ENCODE data around the gene TMEM132A. TPM values are rescaled to one million over a fixed set of nuclear protein-coding genes. Genes with fewer than 3 reads are reported as not detected.

The TMEM132A gene
- total RNA-seq, 1 experiment from 2014 or later = 95.5 TPM

DNA sequence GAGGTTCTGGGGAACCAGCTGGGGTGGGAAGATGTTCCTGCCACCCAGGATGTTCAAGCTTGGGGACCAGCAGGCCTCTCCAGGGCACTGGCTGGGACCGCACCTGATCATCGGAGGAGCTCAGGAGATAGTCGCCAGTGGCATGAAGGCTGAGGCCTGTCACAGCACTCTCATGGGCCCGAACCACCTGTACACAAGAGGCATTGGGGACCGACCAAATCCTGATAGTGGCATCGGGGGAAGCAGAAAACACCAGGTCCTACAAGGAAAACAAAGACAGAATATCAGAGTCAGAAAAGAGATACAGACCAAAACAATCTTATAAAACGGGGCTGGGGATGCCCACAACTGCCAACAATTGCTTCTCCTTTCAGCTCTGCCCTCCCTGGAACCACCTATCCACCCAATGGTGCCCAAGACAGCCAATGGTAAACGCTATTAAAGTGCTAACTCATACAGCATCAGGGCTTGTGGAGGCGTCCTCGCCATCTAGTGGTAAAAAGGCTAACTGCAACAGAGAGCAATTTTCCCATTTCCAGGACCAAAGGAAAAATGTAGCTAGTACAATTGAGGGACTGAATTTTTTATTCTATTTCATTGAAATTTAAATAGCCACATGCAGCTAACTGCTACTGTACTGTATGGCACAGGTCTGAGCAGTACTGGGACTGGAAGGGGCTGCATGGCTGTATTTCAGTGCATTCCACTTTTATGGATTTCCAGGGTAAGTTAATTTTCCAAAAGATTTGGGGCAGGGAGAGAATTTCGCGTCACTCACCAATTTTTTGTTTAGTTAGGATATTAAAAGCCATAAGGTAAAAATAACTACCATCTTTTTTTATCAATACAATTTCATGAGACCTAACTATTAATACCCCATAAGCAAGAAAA, 25.0 kb upstream of the TMEM132A start:
- H4K8ac ChIP-seq (replicated peaks; ENCODE audit: insufficient read length, low read depth, low read length) = no peak overlapping the region
- no peak overlapping the region for H4K5ac ChIP-seq (ENCODE audit: insufficient read length, low read depth, low read length)
- H3K27me3 ChIP-seq (ENCODE audit: insufficient read depth, low read length) = no peaks in the 10 kb centered on the region
- H3K4me2 ChIP-seq (ENCODE audit: insufficient read depth, insufficient read length, low read length) = no peak overlapping the region
- H3K4me1 Mint-ChIP-seq = peaks cover 0 to 4% of the 10 kb centered on the region in 2 experiments; a peak in 2 of 4 replicates
- peak; percentile 49 for DNase-seq
- H2AK5ac ChIP-seq (ENCODE audit: insufficient read length, low read length) = no peak overlapping the region
- H3K79me2 ChIP-seq (ENCODE audit: insufficient read depth, low read length) = peaks cover 5% of the 10 kb centered on the region; the same call in 1 of the 2 replicates
- no peak overlapping the region; a peak in 1 of 5 replicates for H3K4me3 Mint-ChIP-seq
- no CpG with 5 or more reads among the region's 12 CpGs for WGBS (ENCODE audit: extremely low coverage, insufficient read length, low lambda C conversion rate)
- H3K4me1 ChIP-seq (ENCODE audit: insufficient read depth, low read length) = no peaks in the 10 kb centered on the region
- H2BK20ac ChIP-seq (ENCODE audit: low read depth, low read length, poor library complexity, severe bottlenecking) = no peak overlapping the region
- H2BK5ac ChIP-seq (ENCODE audit: insufficient read length, low read length) = no peak overlapping the region
- peaks cover 2% of the 10 kb centered on the region for H4K20me1 ChIP-seq (ENCODE audit: control insufficient read depth, insufficient read depth, insufficient read length)
- H3K9me3 ChIP-seq (ENCODE audit: control insufficient read depth, low read depth, low read length) = no peaks in the 10 kb centered on the region
- TF ChIP-seq CTCF (conservative IDR thresholded peaks at IDR 0.05) = peak; percentile 92
- H2BK12ac ChIP-seq (ENCODE audit: insufficient read length, low read depth, low read length) = peak overlapping the region; percentile 21
- H2AFZ ChIP-seq (ENCODE audit: low read length) = no peak overlapping the region
- no peaks in the 10 kb centered on the region for H3K9me3 Mint-ChIP-seq
- H3K79me1 ChIP-seq (ENCODE audit: insufficient read depth, low read depth, low read length, poor library complexity, severe bottlenecking) = peaks cover under 1% of the 10 kb centered on the region
- no peak overlapping the region for H3K9ac ChIP-seq (ENCODE audit: extremely low read depth, insufficient read length, low read length)
- no peaks in the 10 kb centered on the region for H3K23me2 ChIP-seq (ENCODE audit: insufficient read length, low read depth, low read length, poor library complexity, severe bottlenecking)
- H3K27ac ChIP-seq (ENCODE audit: insufficient read length, low read depth, low read length) = no peak overlapping the region
- no peak overlapping the region for H3K14ac ChIP-seq (ENCODE audit: insufficient read depth, low read length)
- H3K4ac ChIP-seq (ENCODE audit: low read depth, low read length) = no peak overlapping the region
- H3K23ac ChIP-seq (ENCODE audit: insufficient read length, low read depth, low read length) = no peak overlapping the region
- H2BK15ac ChIP-seq (ENCODE audit: low read depth, low read length) = no peak overlapping the region
- no peak overlapping the region for H3K18ac ChIP-seq (ENCODE audit: insufficient read length, low read depth, low read length)
- H3K36me3 Mint-ChIP-seq (ENCODE audit: insufficient read depth in 1 of 3, low read depth in 3 of 3) = peaks cover 49 to 91% (median 77%) of the 10 kb centered on the region in 3 experiments; a peak in 6 of 7 replicates
- H3K56ac ChIP-seq (ENCODE audit: insufficient read length, low read depth, low read length) = no peak overlapping the region
- peak overlapping the region in 2 of 3 experiments; percentile 52 to 87; a peak in 4 of 7 replicates for H3K27ac Mint-ChIP-seq
- H3T11ph ChIP-seq (ENCODE audit: low read length) = no peak overlapping the region
- H4K91ac ChIP-seq (ENCODE audit: insufficient read length, low read depth, low read length) = no peak overlapping the region
- no peak overlapping the region for H2BK120ac ChIP-seq (ENCODE audit: low read depth, low read length, poor library complexity, severe bottlenecking)
- no peaks in the 10 kb centered on the region for H3K27me3 Mint-ChIP-seq (ENCODE audit: low read depth)
